Fibroblast of skin of scalp (primary cell): ENCODE results near the gene EDA.
"Not testable (repeated sequence)": the region's sequence is repeated elsewhere in the genome, so short reads cannot be mapped to it uniquely, and the experiment has no call there.

Experiments used
- DNase-seq: peaks from one replicate; pipeline ENCODE4 v3.0.0-alpha.2; 2013

The EDA gene

GRCh38 chrX:69748055-69748454 is 132.1 kb downstream of the EDA start:
- DNase-seq: no peak

DNA sequence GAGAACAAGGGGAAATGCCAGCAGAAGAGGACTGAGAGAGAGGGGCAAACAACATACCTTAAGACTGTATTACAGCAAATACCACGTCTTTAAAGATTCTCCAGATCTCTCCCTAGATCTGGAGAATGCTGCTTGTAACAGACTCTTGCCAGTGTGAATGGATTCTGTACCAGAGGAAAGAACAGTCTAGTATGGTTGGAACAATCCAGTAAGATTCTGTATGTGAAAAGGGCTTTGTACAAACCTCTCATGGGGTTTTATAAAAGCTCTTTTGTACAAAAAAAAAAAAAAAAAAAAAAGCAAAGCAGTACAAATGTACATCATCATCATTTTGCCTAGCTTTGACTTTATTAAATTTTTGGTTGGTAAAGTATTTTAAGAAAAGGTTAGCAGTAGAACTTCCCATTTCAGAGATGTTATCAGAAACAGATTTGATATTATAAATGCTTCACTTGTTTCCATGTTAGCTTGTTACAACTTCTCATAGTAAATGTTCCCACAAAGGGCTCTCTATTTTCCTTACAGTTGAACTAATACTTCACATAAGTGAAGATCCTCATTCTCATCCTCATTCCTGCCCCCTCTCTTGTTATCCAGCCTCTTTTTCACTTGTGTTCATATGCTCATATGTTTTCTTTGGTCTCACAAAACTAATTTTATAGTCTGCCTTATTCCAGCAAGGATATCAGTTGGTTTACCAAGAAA is 144.2 kb downstream of the EDA start:
- no peak for DNase-seq

DNA sequence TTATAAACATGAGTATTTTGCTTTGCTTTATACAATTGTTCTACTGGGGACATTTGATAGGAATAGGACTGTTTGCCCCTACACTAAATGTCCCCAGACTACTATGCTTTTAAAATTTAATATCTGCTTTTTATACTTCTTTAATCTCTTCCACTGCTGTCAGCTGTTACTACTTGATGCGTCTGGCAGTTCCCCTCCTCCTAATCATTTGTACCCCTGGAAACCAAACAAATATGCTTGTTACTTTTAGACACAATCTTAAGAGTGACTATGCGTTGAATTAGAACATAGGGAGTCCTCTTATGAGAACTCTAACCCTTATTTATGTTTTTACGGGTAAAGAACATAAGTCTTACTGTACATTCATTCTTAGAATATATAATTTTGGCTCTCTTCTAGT is 145.7 kb downstream of the EDA start:
- DNase-seq: no peak

DNA sequence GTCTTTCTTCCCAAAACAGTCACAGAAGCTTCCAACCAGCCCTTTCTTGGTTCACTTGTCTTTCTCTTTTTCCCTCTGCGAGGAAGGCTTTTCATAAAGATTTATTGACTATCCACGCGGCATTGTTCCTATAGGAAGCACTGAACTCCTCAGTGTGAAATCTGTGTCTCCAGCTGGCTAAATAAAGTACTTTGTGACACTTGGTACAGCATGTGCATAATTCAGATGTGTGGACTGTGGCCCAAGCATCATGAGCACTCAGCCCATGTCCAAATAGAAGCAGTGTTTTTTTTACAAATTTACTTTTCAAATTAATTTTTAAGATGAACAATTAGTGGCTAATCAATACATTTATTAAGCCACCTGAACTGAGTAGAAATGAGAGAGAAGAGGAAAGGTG is 146.4 kb downstream of the EDA start:
- DNase-seq: no peak

DNA sequence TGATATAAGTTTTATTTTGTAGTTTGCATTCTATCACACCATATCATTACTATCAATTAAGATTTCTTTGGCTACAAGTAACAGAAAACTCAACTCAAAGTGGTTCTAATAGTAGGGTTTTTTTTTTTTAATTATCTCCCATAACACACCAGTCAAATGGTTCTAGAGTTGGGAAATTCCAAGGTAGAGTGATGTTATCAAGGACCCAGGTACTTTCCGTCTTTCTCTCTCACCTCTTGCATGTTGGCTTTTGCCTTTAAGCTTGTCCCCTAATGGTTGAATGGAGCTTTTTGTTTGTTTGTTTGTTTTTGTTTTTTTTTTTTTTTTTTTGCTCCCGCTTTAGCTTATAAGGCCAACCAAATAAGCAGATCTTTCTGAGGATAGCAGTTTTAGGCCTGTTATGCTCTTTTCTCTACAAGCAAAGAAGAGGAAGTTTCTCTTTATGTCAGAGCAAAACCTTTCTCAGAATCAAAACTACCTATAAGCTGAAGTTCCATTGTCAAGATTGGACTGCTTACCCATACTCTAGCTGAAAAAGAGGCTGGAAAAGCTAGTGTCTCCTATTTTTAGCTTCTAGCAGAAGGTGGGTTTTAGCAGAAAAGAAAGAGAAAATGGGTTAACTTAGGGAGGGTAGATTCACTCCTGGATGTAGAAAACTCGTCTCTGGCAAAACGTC is 177.5 kb downstream of the EDA start:
- DNase-seq: no peak

- DNase-seq: no peak
Observed at GRCh38 chrX:69795702-69796101, 179.8 kb downstream of the EDA start.

- no peak for DNase-seq
Observed at GRCh38 chrX:69807400-69807799, 191.5 kb downstream of the EDA start.

- DNase-seq: no peak
Observed at GRCh38 chrX:69808375-69808774, 192.5 kb downstream of the EDA start.

GRCh38 chrX:69813677-69814076 is 197.8 kb downstream of the EDA start:
- DNase-seq: no peak

DNA sequence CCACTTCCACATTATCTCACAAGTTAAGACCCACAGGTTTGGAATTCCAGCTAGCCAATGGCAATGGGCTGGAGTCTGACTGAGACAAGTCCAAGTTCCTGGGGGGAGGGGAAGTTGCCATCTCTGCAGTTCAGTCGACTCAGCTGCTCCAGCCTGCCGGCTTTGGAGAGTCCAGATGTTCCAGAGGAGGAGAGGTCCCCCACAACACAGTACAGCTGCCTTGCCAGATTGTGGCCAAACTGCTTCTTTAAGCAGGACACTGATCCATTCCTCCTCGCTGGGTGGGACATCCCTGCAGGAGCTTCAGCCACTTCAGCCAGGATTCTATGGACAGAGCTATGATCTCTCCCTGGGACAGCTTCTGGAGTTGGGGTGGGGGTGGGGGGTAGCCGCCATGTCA is 199.2 kb downstream of the EDA start:
- DNase-seq: no peak

DNA sequence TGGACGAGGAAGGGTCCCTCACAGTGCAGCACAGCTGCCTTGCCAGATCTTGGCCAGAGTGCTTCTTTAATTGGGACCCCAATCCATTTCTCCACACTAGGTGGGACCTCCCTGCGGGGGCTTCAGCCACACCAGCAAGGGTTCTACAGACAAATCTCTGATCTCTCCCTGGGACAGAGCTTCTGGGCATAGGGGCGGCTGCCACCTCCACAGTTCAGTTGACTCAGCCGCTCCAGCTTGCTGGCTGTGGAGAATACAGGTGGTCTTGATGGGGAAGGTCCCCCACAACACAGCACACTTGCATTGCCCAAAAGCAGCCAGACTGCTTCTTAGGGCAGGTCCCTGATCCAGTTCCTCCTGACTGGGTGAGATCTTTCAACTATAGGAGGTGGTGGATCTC is 199.6 kb downstream of the EDA start:
- DNase-seq: no peak

GRCh38 chrX:69844636-69845035 is 228.7 kb downstream of the EDA start:
- DNase-seq: peak; percentile 44

- DNase-seq: not testable (repeated sequence)
Observed at GRCh38 chrX:69859999-69860398, 244.1 kb downstream of the EDA start.

DNA sequence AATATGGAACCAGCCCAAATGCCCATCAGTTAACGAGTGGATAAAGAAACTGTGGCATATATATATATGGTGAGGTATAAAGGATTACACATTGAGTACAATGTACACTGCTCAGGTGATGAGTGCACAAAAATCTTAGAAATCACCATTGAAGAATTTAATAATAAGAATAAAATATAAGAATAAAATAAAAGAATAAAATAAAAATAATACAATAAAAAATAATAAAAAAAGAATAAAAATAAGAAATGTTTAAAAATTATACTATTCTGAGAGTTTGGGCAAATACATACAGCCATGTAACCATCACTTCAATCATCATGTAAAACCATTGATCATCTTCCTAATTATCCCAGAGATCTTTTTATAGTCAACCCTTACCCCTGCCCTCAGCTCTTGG is 260.3 kb downstream of the EDA start:
- DNase-seq: no peak

- no peak for DNase-seq
Observed at GRCh38 chrX:69884210-69884609, 268.3 kb downstream of the EDA start.

DNA sequence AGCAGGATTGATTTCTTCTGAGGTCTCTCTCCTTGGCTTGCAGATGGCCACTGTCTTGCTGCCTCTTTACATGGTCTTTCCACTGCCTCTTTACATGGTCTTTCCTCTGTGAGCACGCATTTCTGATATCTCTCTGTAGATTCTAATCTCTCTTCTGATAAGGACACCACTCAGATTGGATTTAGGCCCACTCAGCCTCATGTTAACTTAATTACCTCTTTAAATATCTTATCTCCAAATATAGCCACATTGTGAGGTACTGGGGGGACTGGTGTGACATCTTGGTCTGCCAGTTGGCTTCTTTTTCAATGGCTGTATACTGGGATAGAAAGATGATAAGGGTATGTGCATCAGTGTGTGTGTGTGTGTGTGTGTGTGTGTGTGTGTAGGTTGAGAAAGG is 280.1 kb downstream of the EDA start:
- no peak for DNase-seq

DNA sequence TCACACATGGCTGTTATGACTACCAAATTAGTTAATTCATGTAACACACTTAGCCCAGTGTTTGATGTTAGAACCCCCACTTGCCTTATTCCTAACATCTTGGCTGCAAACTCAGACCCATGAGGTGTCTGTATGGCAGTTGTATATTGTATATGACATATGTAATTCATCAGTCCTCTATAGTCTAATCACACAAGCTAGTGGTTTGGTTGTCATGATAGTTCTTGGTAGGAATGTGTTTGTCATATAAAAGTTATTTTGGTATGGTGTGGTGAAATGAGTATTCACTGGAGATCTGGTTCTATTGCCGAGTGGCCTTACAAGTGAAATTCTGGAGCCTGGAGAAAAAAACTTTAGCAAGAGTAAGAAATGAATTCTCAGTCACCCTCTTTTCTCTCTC is 284.6 kb downstream of the EDA start:
- DNase-seq: peak; percentile 82

GRCh38 chrX:69906447-69906846 is 290.5 kb downstream of the EDA start:
- no peak for DNase-seq

GRCh38 chrX:69914781-69915180 is 298.9 kb downstream of the EDA start:
- no peak for DNase-seq

DNA sequence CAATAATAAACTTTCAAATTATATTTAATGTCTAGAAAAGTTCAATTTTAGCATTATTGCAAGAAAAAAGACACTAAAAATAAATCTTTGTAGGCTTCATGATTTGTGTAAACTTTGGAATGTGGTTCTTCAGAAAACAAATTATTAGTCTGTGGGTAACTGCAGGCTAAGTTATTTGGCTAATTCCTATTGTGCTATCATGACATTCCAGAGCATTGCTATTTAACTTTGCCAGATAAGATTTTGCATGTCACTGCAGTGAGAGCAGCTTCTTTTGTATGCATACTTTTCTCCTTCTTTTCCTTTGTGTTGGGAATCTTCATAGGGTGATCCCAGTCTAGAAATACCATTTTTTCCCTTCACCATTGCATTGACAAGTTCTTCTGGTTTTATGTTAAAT is 303.8 kb downstream of the EDA start:
- DNase-seq: peak; percentile 62

GRCh38 chrX:69932323-69932722 is 316.4 kb downstream of the EDA start:
- no peak for DNase-seq

- no peak for DNase-seq
Observed at GRCh38 chrX:69948276-69948797, 332.4 kb downstream of the EDA start.

GRCh38 chrX:69951753-69952152 is 335.8 kb downstream of the EDA start:
- DNase-seq: peak; percentile 52

DNA sequence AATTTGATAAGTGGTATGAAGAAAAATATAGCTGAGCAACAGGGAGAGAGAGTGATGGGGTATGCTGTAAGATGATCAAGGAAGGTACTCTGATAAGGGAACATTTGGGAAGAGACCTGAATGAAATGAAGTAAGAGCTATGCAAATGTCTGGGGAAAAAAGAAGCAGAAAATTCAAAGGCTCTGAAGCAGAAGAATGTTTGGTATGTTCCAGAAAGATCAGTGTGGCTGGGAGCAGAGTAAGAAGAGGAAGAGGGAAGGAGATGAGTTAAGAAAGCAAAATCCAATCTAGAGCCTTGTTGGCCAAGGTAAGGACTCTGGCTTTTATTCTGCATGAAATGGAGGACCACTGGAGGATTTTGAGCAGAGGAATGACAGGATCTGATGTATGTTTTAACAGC is 343.8 kb downstream of the EDA start:
- no peak for DNase-seq
